Common myeloid progenitor, CD34-positive (primary cell): ENCODE measurements around the gene CHMP6.

Experiments
- CTCF ChIA-PET: fragments of 350-600 bp; sonication (Branson Sonifier 250); formaldehyde crosslinking; loops from one replicate; lab custom pipeline; 2021; ENCODE audit warnings: antibody characterized with exemption; lab: Charles Lee
- POLR2A ChIA-PET: fragments of 350-600 bp; sonication (Branson Sonifier 250); formaldehyde crosslinking; loops from one replicate; lab custom pipeline; 2021; ENCODE audit warnings: antibody characterized with exemption; lab: Charles Lee
- DNase-seq, 3 donors: peaks; one replicate each; pipeline versions ENCODE4 v3.0.0 to v3.0.0-alpha.2; 2013
- H3K27ac ChIP-seq, 2 experiments: 1 replicate in 1 of 2; 2 replicates in 1 of 2; pipeline ENCODE4 v1.7.0; 2013; ENCODE audit warnings: inconsistent platforms in 2 of 2, low read length in 2 of 2, mild to moderate bottlenecking in 2 of 2, low read depth in 1 of 2, moderate library complexity in 1 of 2; ENCODE audit not compliant: severe bottlenecking in 2 of 2, insufficient read depth in 1 of 2, poor library complexity in 1 of 2
- H3K27me3 ChIP-seq, 5 experiments: replicated peaks in 2 of 5; 1 replicate in 3 of 5; 2 replicates in 2 of 5; pipeline versions ENCODE4 v1.6.1 to v1.7.0; 2013; ENCODE audit warnings: low read length in 4 of 5, mild to moderate bottlenecking in 2 of 5, moderate library complexity in 2 of 5, inconsistent platforms in 1 of 5; ENCODE audit not compliant: insufficient read depth in 5 of 5, control insufficient read depth in 4 of 5
- H3K36me3 ChIP-seq, 4 experiments: 1 replicate in 2 of 4; 2 replicates in 2 of 4; pipeline versions ENCODE4 v1.6.1 to v1.7.0; 2013; ENCODE audit warnings: low read length in 3 of 4, control low read depth in 1 of 4, mild to moderate bottlenecking in 1 of 4; ENCODE audit not compliant: control insufficient read depth in 4 of 4, insufficient read depth in 4 of 4
- H3K4me1 ChIP-seq, 4 experiments: 1 replicate in 3 of 4; 2 replicates in 1 of 4; pipeline versions ENCODE4 v1.6.1 to v1.7.1; 2013; ENCODE audit warnings: low read length in 3 of 4, mild to moderate bottlenecking in 3 of 4, control low read depth in 1 of 4, inconsistent platforms in 1 of 4, moderate library complexity in 1 of 4; ENCODE audit not compliant: control insufficient read depth in 4 of 4, insufficient read depth in 4 of 4; ENCODE audit errors: control extremely low read depth in 1 of 4
- H3K4me3 ChIP-seq, 7 experiments: 1 replicate in 4 of 7; 2 replicates in 3 of 7; pipeline versions ENCODE4 v1.5.1 to v1.7.0; 2013; ENCODE audit warnings: mild to moderate bottlenecking in 7 of 7, low read length in 6 of 7, moderate library complexity in 6 of 7, inconsistent platforms in 2 of 7, low read depth in 2 of 7, control low read depth in 1 of 7; ENCODE audit not compliant: insufficient read depth in 4 of 7, control insufficient read depth in 1 of 7; ENCODE audit errors: extremely low read depth in 1 of 7
- H3K9me3 ChIP-seq, 5 experiments: 1 replicate in 4 of 5; 2 replicates in 1 of 5; pipeline versions ENCODE4 v1.6.1 to v1.7.1; 2013; ENCODE audit warnings: low read length in 4 of 5, mild to moderate bottlenecking in 2 of 5, inconsistent platforms in 1 of 5, low read depth in 1 of 5, moderate library complexity in 1 of 5; ENCODE audit not compliant: control insufficient read depth in 4 of 5, insufficient read depth in 2 of 5; ENCODE audit errors: control extremely low read depth in 1 of 5
- WGBS: methylation state at CpG from one replicate; pipeline ENCODE4 v1.1.5; 2013; ENCODE audit not compliant: insufficient coverage; 5-methylcytosine and 5-hydroxymethylcytosine counted together

Gene CHMP6

DNA sequence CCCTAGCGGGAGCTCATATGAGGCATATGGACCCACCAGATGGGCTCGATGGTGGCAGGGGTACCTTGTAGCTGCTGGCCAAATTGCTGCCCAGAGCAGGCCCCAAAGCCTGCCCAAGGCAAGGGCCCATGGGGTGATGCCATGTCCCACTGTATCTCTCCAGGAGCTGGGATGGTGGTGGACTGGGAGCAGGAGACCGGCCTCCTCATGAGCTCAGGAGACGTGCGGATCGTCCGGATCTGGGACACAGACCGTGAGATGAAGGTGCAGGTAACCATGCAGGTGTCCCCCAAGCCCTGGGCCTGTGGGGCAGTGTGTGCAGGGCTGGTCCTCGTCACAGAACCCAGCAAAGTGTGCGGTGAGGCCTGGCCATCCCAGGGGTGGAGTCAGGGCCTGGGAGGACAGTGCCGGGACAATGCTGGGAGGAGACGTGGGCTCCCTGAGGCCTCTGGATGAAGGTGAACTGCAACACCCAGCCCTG is 34.1 kb upstream of the CHMP6 start:
- H3K27ac ChIP-seq = no peak overlapping the region
- WGBS = 97% methylated on average over 12 of the region's 12 CpGs
- H3K9me3 ChIP-seq = no peaks in the 10 kb centered on the region
- peaks cover 0 to 25% (median 9%) of the 10 kb centered on the region in 4 experiments for H3K36me3 ChIP-seq
- CTCF ChIA-PET = interaction anchor here (0.9 kb wide), 1 partner anchor 13 kb away, joined by 5 read pairs; no protein-coding TSS in a partner anchor
- H3K4me1 ChIP-seq = no peaks in the 10 kb centered on the region
- no peak for DNase-seq
- POLR2A ChIA-PET = no interaction called here
- no peaks in the 10 kb centered on the region for H3K27me3 ChIP-seq
- no peak overlapping the region for H3K4me3 ChIP-seq

DNA sequence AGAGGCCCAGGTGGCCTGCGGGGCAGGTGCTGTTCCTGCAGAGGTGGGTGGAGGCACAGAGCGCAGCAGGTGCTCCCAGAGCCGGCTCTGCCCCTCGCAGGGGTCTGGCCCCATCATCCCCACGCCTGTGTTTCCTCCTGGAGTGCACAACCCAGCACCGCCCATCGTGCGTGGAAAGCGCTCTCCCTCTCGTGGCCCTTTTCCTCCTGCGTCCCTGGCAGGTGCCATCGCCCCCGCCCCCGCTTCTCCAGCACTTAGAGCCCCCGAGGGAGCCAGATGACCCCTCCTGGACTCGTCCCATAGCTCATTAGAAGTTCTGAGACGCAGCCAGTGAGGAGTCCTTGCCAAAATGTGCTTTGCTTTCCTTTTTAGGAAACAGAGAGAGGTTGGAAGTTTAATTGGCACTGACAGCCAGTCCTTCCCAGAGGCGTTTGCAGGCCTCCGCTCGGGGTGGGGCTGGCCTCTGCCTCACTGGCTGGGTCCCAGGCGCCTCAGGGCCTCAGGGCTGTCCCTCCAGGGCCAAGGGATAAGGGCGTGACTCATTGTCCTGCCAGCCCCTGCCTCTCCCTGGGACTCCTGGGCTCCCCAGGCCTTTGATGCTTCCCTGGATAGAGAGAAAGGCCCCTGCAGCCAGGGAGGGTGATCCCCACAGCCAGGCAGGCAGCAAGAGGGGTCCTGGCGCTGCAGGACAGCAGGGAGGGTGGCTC is 32.2 kb upstream of the CHMP6 start:
- Histone ChIP-seq H3K9me3 (no peaks in the 10 kb centered on the region), H3K4me1 (no peaks in the 10 kb centered on the region), H3K27me3 (no peaks in the 10 kb centered on the region), H3K27ac (no peak overlapping the region), H3K4me3 (no peak overlapping the region), H3K36me3 (peaks cover 0 to 25% (median 12%) of the 10 kb centered on the region in 4 experiments)
- POLR2A ChIA-PET = no interaction called here
- DNase-seq = no peak
- CTCF ChIA-PET = no interaction called here
- WGBS = 95% methylated on average over 23 of the region's 23 CpGs

DNA sequence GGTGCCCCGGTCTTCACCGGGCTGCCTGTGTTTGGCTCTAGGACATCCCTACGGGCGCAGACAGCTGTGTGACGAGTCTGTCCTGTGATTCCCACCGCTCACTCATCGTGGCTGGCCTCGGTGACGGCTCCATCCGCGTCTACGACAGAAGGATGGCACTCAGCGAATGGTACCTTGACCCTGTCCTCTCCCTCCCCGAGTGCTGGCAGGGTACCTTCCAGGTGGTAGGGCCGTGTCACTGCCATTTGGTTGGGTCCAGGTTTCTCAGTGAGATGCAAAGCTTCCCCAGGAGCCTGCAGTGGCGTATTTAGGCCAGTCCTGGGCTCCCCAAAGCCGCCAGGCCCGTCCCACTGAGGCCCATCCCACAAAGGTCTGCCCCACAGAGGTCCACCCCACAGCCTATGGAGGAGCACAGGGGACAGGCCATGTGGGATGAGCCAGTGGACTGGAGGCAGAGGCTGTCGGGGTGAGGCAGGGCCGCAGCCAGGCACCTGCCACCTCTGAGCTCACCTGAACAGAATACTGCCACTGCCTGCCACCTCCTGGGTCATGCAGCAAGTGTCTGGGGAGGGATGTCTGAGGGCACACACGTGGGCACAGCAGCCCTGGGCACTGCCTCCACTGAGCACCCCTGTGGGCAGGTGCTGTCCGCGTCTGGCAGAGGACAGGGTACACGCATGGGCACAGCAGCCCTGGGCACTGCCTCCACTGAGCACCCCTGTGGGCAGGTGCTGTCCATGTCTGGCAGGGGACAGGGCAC is 31.4 kb upstream of the CHMP6 start:
- H3K4me3 ChIP-seq = no peak overlapping the region
- ChIA-PET POLR2A (no interaction called here), CTCF (no interaction called here)
- no peaks in the 10 kb centered on the region for H3K27me3 ChIP-seq
- no peaks in the 10 kb centered on the region for H3K4me1 ChIP-seq
- H3K27ac ChIP-seq = no peak overlapping the region
- DNase-seq = no peak
- peaks cover 0 to 30% (median 14%) of the 10 kb centered on the region in 4 experiments for H3K36me3 ChIP-seq
- 96% methylated on average over 21 of the region's 24 CpGs for WGBS
- no peaks in the 10 kb centered on the region for H3K9me3 ChIP-seq

DNA sequence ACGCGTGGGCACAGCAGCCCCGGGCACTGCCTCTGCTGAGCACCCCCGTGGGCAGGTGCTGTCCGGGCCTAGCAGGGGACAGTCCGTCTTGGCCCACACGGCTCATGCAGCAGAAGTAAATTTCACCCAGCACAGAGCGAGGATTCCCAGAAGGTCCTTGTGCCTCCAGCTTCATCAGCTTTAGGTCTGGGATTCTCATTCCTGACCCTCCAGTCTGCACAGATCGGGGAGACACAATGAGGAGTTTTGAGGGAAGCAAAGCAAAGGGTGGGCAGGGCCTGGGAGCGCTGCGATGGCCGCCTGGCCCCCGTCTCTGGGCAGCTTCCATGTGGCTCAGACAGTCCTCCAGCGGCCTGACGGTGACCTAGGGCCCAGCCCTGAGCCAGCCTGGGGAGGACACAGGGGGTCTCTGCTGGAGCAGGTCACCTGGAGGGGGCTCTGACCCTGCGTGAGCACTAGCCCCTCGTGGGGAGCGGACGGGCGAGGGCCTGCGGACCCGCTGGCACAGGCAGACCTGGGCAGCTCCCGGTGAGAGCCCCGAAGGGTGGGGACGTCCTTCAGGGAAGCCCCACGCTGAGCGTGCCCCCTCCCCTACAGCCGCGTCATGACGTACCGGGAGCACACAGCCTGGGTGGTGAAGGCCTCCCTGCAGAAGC is 30.7 kb upstream of the CHMP6 start:
- Histone ChIP-seq H3K4me1 (no peaks in the 10 kb centered on the region), H3K27me3 (no peaks in the 10 kb centered on the region), H3K27ac (no peak overlapping the region), H3K9me3 (no peaks in the 10 kb centered on the region), H3K4me3 (no peak overlapping the region), H3K36me3 (peaks cover 0 to 36% (median 16%) of the 10 kb centered on the region in 4 experiments)
- CTCF ChIA-PET = no interaction called here
- 94% methylated on average over 30 of the region's 31 CpGs for WGBS
- DNase-seq = no peak
- POLR2A ChIA-PET = no interaction called here

DNA sequence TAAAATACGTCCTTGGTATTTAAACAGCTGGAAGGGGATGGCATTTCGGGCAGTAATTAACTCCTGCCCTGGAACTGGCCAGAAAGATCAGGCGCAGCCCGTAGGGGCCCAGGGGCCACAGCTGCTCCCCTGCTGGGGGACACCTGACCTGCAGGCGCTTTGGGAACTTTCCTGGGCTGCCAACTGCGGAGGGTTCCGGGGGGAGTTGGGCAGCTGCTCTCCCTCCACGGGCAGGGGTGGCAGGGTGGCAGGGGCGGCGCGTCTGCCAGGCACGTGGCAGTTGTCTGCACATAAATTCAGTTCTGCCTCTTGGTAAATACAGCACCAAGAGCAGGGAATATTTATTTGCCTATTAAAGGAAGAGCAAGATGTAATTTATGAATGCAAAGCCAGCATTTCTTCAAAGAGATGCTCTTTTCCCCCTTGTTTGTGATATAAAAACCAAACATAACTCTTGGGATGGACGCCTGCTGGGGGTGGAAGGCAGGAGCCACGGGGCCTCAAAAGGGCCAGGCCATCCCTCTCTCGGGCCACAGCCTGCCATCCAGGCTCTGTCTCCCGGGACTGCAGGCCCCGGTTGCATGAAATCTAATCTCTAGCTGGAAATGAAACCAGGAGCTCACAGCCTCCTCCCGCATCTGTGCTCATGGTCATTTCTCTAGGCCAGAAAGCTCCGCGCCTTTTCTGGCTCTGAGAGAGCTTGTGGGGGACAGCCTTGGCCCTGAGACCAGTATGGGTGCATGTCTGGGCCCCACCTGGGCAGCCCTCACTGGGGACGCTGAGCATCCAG is 29.9 kb upstream of the CHMP6 start:
- no peaks in the 10 kb centered on the region for H3K4me1 ChIP-seq
- peaks cover 0 to 32% (median 16%) of the 10 kb centered on the region in 4 experiments for H3K36me3 ChIP-seq
- no peak overlapping the region for H3K4me3 ChIP-seq
- WGBS = 98% methylated on average over 20 of the region's 21 CpGs
- H3K27ac ChIP-seq = no peak overlapping the region
- POLR2A ChIA-PET = no interaction called here
- no peaks in the 10 kb centered on the region for H3K27me3 ChIP-seq
- no peaks in the 10 kb centered on the region for H3K9me3 ChIP-seq
- no peak for DNase-seq
- CTCF ChIA-PET = interaction anchor here (0.6 to 1.2 kb wide), 2 partner anchors 43 to 62 kb away, joined by 3 to 6 read pairs; no protein-coding TSS in a partner anchor

DNA sequence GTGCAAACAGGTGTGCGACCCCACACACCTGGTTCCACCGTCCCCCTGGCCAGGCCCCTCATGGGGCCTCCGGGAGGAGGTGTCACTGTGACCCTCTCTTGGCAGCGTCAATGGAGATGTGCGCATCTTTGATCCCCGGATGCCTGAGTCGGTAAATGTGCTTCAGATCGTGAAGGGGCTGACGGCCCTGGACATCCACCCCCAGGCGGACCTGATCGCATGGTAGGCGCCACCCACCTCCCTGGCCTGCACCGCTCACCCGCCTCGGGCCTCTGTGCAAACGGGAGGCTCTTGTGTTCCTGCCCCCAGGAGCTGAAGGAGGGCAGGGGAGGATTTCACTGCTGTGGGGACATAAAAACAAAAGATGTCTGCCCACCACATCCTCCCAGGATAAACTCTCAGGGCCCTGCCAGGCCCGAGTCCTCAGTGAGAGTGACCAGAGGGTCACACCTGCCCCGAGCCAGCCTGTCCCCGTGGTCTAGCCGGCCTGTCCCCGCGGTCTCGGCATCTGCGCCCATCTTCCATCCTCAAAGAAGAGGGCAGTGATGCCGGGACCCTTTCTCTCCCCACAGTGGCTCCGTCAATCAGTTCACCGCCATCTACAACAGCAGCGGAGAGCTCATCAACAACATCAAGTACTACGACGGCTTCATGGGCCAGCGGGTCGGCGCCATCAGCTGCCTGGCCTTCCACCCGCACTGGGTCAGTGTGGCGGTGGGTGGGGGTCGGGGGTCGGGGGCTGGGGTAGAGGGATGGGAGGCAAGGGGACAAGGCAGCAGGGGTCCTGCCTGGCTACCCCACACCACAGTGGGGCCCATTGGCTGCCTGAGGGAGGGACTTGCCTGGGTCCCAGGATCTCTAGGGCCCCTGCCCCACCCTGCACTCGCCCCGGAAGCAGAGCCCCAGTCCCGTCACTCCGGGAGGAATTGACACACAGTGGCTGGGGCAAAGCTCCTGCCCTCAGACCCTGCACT is 29.0 kb upstream of the CHMP6 start:
- POLR2A ChIA-PET = no interaction called here
- CTCF ChIA-PET = interaction anchor here (1.2 kb wide), 1 partner anchor 44 kb away, joined by 3 read pairs; no protein-coding TSS in a partner anchor
- H3K4me3 ChIP-seq = no peak overlapping the region
- H3K4me1 ChIP-seq = no peaks in the 10 kb centered on the region
- no peaks in the 10 kb centered on the region for H3K27me3 ChIP-seq
- peaks cover 0 to 31% (median 15%) of the 10 kb centered on the region in 4 experiments for H3K36me3 ChIP-seq
- DNase-seq = no peak
- H3K27ac ChIP-seq = no peak overlapping the region
- no peaks in the 10 kb centered on the region for H3K9me3 ChIP-seq
- 97% methylated on average over 22 of the region's 41 CpGs for WGBS
